GM12878 (cell line): ENCODE data around the gene BNC2. TPM values are rescaled to one million over a fixed set of nuclear protein-coding genes. Genes with fewer than 3 reads are reported as not detected.

Source experiments
- ATAC-seq: fragments of 200-7000 bp; cut with Tn5 transposase; 3 replicates; pipeline ENCODE4 v1.9.1; 2020; ENCODE audit warnings: mild to moderate bottlenecking, moderate library complexity
- BruUV-seq: library from RNA; stranded (reverse); fragments of 400-500 nt; replicated peaks from 2 replicates; lab custom pipeline; 2021; lab: Mats Ljungman, UMichigan
- CTCF ChIA-PET: fragments of 300-600 bp; sonication (Branson Sonifier 250); formaldehyde crosslinking; extraction: SDS; loops from one replicate; lab custom pipeline; 2021; ENCODE audit warnings: inconsistent platforms; lab: Yijun Ruan, JAX
- POLR2A ChIA-PET: fragments of 350-600 bp; formaldehyde crosslinking; extraction: SDS; loops from one replicate; lab custom pipeline; 2021; ENCODE audit warnings: inconsistent platforms; lab: Charles Lee
- RAD21 ChIA-PET: fragments of 300-600 bp; sonication (Branson Sonifier 250); formaldehyde crosslinking; loops from one replicate; lab custom pipeline; 2023; ENCODE audit warnings: antibody characterized with exemption; ENCODE audit not compliant: unreplicated experiment; lab: Charles Lee
- SMC1A ChIA-PET: fragments of 300-600 bp; sonication (Branson Sonifier 250); formaldehyde crosslinking; loops from one replicate; lab custom pipeline; 2023; ENCODE audit not compliant: unreplicated experiment, uncharacterized antibody; lab: Charles Lee
- DNase-seq: peaks from one replicate; pipeline ENCODE4 v3.0.0-alpha.2; 2011; ENCODE audit warnings: low read depth, low spot score
- FAIRE-seq: peaks from 3 replicates; lab custom pipeline; 2011; peaks lifted over from hg19 to GRCh38; lab: Jason Lieb, UNC
- H2AFZ ChIP-seq: 2 replicates; pipeline ENCODE4 v1.6.0; 2011; ENCODE audit warnings: low read depth, low read length, control low read depth; ENCODE audit not compliant: control insufficient read depth
- H3K27ac ChIP-seq: 2 replicates; pipeline ENCODE4 v1.5.1; 2011; ENCODE audit warnings: control low read depth; ENCODE audit not compliant: control insufficient read depth, insufficient read depth
- H3K27me3 ChIP-seq, 2 experiments: replicated peaks in 1 of 2; 2 replicates each; pipeline versions ENCODE4 v1.6.0 to v1.6.1; 2011; ENCODE audit warnings: low read length in 1 of 2; ENCODE audit not compliant: control insufficient read depth in 2 of 2, insufficient read depth in 2 of 2
- H3K36me3 ChIP-seq, 2 experiments: 2 replicates each; pipeline ENCODE4 v1.5.1; 2011; ENCODE audit warnings: low read length in 1 of 2; ENCODE audit not compliant: control insufficient read depth in 2 of 2, insufficient read depth in 2 of 2
- H3K4me1 ChIP-seq: 2 replicates; pipeline ENCODE4 v1.6.1; 2011; ENCODE audit warnings: mild to moderate bottlenecking, low read length, moderate library complexity, mixed read lengths; ENCODE audit not compliant: control insufficient read depth, insufficient read depth
- H3K4me2 ChIP-seq: 2 replicates; pipeline ENCODE4 v1.6.0; 2011; ENCODE audit warnings: control low read depth; ENCODE audit not compliant: control insufficient read depth, insufficient read depth
- H3K4me3 ChIP-seq: fragments of 200-600 bp; sonication (generic); 2 replicates; pipeline ENCODE4 v1.5.1; 2016
- H3K79me2 ChIP-seq: 2 replicates; pipeline ENCODE4 v1.6.0; 2011; ENCODE audit warnings: low read length; ENCODE audit not compliant: control insufficient read depth, insufficient read depth
- H3K9ac ChIP-seq: 2 replicates; pipeline ENCODE4 v1.8.0; 2011; ENCODE audit warnings: low read length, control low read depth, mixed read lengths; ENCODE audit not compliant: control insufficient read depth, insufficient read depth
- H3K9me3 ChIP-seq: replicated peaks from 3 replicates; pipeline ENCODE4 v1.5.1; 2011; ENCODE audit warnings: mild to moderate bottlenecking, low read length; ENCODE audit not compliant: control insufficient read depth, insufficient read depth
- H4K20me1 ChIP-seq: 2 replicates; pipeline ENCODE4 v1.6.0; 2011; ENCODE audit not compliant: control insufficient read depth, insufficient read depth
- CBX3 ChIP-seq: fragments of 200-600 bp; sonication (generic); IDR thresholded peaks from 2 replicates; pipeline ENCODE4 v1.6.1; 2016; ENCODE audit warnings: low read depth, borderline replicate concordance
- CHD1 ChIP-seq: IDR thresholded peaks from 2 replicates; pipeline ENCODE4 v1.6.1; 2012; ENCODE audit warnings: low read depth, low read length, improper control_type of control experiment
- CREB1 ChIP-seq: IDR thresholded peaks from 2 replicates; pipeline ENCODE4 v1.6.1; 2012; ENCODE audit warnings: low read depth, mild to moderate bottlenecking, inconsistent platforms
- FOXM1 ChIP-seq: IDR thresholded peaks from 2 replicates; pipeline ENCODE4 v1.6.1; 2012; ENCODE audit warnings: low read depth, mild to moderate bottlenecking, inconsistent platforms, low read length, moderate library complexity
- JUNB ChIP-seq: IDR thresholded peaks from 2 replicates; pipeline ENCODE4 v1.6.1; 2016; ENCODE audit warnings: antibody characterized with exemption, mild to moderate bottlenecking
- KDM1A ChIP-seq: fragments of 200-600 bp; sonication (generic); IDR thresholded peaks from 2 replicates; pipeline ENCODE4 v1.6.1; 2016; ENCODE audit warnings: borderline replicate concordance
- LARP7 ChIP-seq: fragments of 450-650 bp; IDR thresholded peaks from 2 replicates; pipeline ENCODE4 v1.6.1; 2017; ENCODE audit warnings: mild to moderate bottlenecking
- PAX8 ChIP-seq: fragments of 450-650 bp; IDR thresholded peaks from 2 replicates; pipeline ENCODE4 v1.6.1; 2017; ENCODE audit warnings: mild to moderate bottlenecking, moderate library complexity
- ZNF207 ChIP-seq: fragments of 450-650 bp; IDR thresholded peaks from 2 replicates; pipeline ENCODE4 v1.6.1; 2014; ENCODE audit warnings: antibody characterized with exemption, mild to moderate bottlenecking, borderline replicate concordance
- ZNF24 ChIP-seq: fragments of 450-650 bp; IDR thresholded peaks from 2 replicates; pipeline ENCODE4 v1.6.1; 2017; ENCODE audit warnings: antibody characterized with exemption, mild to moderate bottlenecking
- WGBS: methylation state at CpG from one replicate; pipeline ENCODE4 v1.1.6; 2016; ENCODE audit warnings: low lambda C conversion rate; ENCODE audit not compliant: insufficient replicate concordance, insufficient coverage; ENCODE audit errors: missing lambda C conversion rate; 5-methylcytosine and 5-hydroxymethylcytosine counted together
- in situ Hi-C: fragments of 300-500 bp; cut with MboI; formaldehyde crosslinking; loops from 9 replicates; pipeline ENCODE4 v1.14.3; 2018; ENCODE audit warnings: mixed read lengths
- intact Hi-C: fragments of 100-400 bp; cut with micrococcal nuclease; formaldehyde crosslinking; loops from one replicate; pipeline ENCODE4 v1.14.2; 2022; ENCODE audit not compliant: unreplicated experiment
- polyA plus RNA-seq, 11 experiments: library from polyadenylated mRNA; depleted of rRNA in 4 of 11; unstranded in 6 of 11; stranded (reverse) in 5 of 11; fragments of >200 nt; fragmentation: Nextera tagmentation in 4 of 11; fragmentation: Illumina TruSeq in 1 of 11; extraction: Ambion mirVana in 4 of 11; extraction: Trizol in 1 of 11; gene quantifications; 1 replicate in 1 of 11; 2 replicates in 10 of 11; pipeline versions ENCODE4 v1.2.1 to v1.2.3, GENCODE V29; 2011 to 2016; ENCODE audit warnings: inconsistent platforms in 2 of 11, missing spikeins in 2 of 11, low read depth in 1 of 11
- total RNA-seq, 4 experiments: library from RNA; depleted of rRNA in 3 of 4; stranded (reverse); fragments of >200 nt in 3 of 4; fragmentation: Illumina TruSeq in 1 of 4; extraction: Trizol in 1 of 4; gene quantifications; 2 replicates each; pipeline versions ENCODE4 v1.2.1 to v1.2.3, GENCODE V29; 2013 to 2021
- TF ChIP-seq, protein P1 (sequence below): IDR thresholded peaks from 2 replicates; pipeline ENCODE4 v1.6.1; 2011; ENCODE audit warnings: borderline replicate concordance, low read depth, mild to moderate bottlenecking, moderate library complexity, low read length; ENCODE audit not compliant: insufficient read depth, poor library complexity, severe bottlenecking
- TF ChIP-seq, protein P2 (sequence below): fragments of 450-650 bp; IDR thresholded peaks from 2 replicates; pipeline ENCODE4 v1.6.1; 2017; ENCODE audit warnings: mild to moderate bottlenecking, moderate library complexity
- TF ChIP-seq, protein P3 (sequence below): IDR thresholded peaks from 2 replicates; pipeline ENCODE4 v1.6.1; 2012; ENCODE audit warnings: low read depth, low read length, improper control_type of control experiment
- TF ChIP-seq, protein P4 (sequence below): fragments of 150-350 bp; IDR thresholded peaks from 2 replicates; pipeline ENCODE4 v1.6.1; 2016; ENCODE audit warnings: low read depth, low read length

The BNC2 gene
- total and polyA plus RNA-seq, 10 of the 15 experiments (the other 5 are each of a cell fraction or from before 2014, with no cell fraction given): 0.05 to 14.5 (median 0.26) TPM

DNA sequence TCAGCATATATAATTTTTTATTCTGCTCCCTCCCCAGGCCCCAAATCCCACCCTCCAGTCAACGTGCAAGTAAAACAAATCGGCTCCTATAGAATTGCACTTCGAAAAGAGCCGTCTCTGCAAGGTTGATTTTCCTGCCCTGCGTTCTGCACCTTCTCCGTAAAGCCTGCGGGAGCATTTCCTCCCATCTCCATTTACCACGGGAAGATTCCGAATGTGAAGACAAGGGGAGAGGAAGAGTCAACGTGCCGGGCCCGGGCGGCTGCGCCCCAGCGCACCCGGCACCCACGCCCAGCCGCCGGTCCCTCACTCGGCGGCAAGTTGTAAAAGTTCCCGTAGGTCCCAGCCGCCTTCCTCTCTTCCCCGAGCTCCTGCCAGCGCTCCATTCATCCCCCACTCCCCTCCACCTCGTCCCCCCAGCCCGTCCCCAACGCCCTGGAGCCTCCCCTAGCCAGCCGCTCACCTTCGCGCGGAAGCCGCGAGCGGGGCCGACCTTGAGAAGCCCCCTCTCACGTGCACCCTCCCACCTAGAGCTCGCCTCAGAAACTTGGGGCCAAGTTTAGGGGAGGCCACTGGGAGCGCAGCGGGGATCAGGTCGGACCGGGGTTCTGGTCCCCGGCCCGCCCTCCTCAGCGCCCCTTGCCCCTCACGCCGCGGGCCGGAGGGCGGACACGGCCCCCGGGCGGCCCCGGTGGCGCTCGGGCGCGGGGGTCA, 431 bp downstream of the BNC2 start:
- in situ Hi-C loops (no loop called here), intact Hi-C loops (no loop called here)
- WGBS: 46% methylated on average over 47 of the region's 58 CpGs
- DNase-seq (no peak), FAIRE-seq (no peak), ATAC-seq (peak; percentile 23)
- no peaks in the 10 kb centered on the region for H3K36me3 ChIP-seq
- CTCF ChIA-PET: no interaction called here
- H3K4me1 ChIP-seq: no peaks in the 10 kb centered on the region
- SMC1A ChIA-PET: no interaction called here
- H3K4me3 ChIP-seq: no peak overlapping the region
- RAD21 ChIA-PET: no interaction called here
- no peaks in the 10 kb centered on the region; the same call in 2 of the 3 replicates for H3K9me3 ChIP-seq
- no TSS peak for BruUV-seq
- H3K4me2 ChIP-seq: no peak overlapping the region
- H4K20me1 ChIP-seq: no peaks in the 10 kb centered on the region
- POLR2A ChIA-PET: no interaction called here
- no peak overlapping the region for H3K9ac ChIP-seq
- H3K27me3 ChIP-seq: no peaks in the 10 kb centered on the region; a peak in 1 of 4 replicates
- H2AFZ ChIP-seq: no peak overlapping the region
- H3K27ac ChIP-seq: no peak overlapping the region
- no peaks in the 10 kb centered on the region for H3K79me2 ChIP-seq
- TF ChIP-seq ZNF207 (no peak), ZNF24 (no peak), PAX8 (no peak), FOXM1 (no peak), LARP7 (no peak), CREB1 (no peak), CHD1 (no peak), CBX3 (no peak), JUNB (no peak), KDM1A (no peak)
- TF ChIP-seq, protein P1, sequence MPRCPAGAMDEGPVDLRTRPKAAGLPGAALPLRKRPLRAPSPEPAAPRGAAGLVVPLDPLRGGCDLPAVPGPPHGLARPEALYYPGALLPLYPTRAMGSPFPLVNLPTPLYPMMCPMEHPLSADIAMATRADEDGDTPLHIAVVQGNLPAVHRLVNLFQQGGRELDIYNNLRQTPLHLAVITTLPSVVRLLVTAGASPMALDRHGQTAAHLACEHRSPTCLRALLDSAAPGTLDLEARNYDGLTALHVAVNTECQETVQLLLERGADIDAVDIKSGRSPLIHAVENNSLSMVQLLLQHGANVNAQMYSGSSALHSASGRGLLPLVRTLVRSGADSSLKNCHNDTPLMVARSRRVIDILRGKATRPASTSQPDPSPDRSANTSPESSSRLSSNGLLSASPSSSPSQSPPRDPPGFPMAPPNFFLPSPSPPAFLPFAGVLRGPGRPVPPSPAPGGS: no peak
- TF ChIP-seq, protein P2, sequence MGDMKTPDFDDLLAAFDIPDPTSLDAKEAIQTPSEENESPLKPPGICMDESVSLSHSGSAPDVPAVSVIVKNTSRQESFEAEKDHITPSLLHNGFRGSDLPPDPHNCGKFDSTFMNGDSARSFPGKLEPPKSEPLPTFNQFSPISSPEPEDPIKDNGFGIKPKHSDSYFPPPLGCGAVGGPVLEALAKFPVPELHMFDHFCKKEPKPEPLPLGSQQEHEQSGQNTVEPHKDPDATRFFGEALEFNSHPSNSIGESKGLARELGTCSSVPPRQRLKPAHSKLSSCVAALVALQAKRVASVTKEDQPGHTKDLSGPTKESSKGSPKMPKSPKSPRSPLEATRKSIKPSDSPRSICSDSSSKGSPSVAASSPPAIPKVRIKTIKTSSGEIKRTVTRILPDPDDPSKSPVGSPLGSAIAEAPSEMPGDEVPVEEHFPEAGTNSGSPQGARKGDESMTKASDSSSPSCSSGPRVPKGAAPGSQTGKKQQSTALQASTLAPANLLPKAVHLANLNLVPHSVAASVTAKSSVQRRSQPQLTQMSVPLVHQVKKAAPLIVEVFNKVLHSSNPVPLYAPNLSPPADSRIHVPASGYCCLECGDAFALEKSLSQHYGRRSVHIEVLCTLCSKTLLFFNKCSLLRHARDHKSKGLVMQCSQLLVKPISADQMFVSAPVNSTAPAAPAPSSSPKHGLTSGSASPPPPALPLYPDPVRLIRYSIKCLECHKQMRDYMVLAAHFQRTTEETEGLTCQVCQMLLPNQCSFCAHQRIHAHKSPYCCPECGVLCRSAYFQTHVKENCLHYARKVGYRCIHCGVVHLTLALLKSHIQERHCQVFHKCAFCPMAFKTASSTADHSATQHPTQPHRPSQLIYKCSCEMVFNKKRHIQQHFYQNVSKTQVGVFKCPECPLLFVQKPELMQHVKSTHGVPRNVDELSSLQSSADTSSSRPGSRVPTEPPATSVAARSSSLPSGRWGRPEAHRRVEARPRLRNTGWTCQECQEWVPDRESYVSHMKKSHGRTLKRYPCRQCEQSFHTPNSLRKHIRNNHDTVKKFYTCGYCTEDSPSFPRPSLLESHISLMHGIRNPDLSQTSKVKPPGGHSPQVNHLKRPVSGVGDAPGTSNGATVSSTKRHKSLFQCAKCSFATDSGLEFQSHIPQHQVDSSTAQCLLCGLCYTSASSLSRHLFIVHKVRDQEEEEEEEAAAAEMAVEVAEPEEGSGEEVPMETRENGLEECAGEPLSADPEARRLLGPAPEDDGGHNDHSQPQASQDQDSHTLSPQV: no peak
- TF ChIP-seq, protein P3, sequence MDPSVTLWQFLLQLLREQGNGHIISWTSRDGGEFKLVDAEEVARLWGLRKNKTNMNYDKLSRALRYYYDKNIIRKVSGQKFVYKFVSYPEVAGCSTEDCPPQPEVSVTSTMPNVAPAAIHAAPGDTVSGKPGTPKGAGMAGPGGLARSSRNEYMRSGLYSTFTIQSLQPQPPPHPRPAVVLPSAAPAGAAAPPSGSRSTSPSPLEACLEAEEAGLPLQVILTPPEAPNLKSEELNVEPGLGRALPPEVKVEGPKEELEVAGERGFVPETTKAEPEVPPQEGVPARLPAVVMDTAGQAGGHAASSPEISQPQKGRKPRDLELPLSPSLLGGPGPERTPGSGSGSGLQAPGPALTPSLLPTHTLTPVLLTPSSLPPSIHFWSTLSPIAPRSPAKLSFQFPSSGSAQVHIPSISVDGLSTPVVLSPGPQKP: no peak
- TF ChIP-seq, protein P4, sequence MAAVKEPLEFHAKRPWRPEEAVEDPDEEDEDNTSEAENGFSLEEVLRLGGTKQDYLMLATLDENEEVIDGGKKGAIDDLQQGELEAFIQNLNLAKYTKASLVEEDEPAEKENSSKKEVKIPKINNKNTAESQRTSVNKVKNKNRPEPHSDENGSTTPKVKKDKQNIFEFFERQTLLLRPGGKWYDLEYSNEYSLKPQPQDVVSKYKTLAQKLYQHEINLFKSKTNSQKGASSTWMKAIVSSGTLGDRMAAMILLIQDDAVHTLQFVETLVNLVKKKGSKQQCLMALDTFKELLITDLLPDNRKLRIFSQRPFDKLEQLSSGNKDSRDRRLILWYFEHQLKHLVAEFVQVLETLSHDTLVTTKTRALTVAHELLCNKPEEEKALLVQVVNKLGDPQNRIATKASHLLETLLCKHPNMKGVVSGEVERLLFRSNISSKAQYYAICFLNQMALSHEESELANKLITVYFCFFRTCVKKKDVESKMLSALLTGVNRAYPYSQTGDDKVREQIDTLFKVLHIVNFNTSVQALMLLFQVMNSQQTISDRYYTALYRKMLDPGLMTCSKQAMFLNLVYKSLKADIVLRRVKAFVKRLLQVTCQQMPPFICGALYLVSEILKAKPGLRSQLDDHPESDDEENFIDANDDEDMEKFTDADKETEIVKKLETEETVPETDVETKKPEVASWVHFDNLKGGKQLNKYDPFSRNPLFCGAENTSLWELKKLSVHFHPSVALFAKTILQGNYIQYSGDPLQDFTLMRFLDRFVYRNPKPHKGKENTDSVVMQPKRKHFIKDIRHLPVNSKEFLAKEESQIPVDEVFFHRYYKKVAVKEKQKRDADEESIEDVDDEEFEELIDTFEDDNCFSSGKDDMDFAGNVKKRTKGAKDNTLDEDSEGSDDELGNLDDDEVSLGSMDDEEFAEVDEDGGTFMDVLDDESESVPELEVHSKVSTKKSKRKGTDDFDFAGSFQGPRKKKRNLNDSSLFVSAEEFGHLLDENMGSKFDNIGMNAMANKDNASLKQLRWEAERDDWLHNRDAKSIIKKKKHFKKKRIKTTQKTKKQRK: no peak
